Measurements from ENCODE around the gene AHDC1.
A peak's percentile ranks its signal among the peaks of the same experiment; 100 is the strongest.

The AHDC1 gene

GRCh38 chr1:27503033-27503432 is 100.9 kb downstream of the AHDC1 start:
- TF ChIP-seq NFIC (IDR thresholded peaks at IDR 0.05), result no peak
- TF ChIP-seq CEBPB (IDR thresholded peaks at IDR 0.05), result no peak
- no peak for TF ChIP-seq USF1 (IDR thresholded peaks at IDR 0.05)
- TF ChIP-seq EGR1 (IDR thresholded peaks at IDR 0.05), result no peak
- TF ChIP-seq TEAD4 (IDR thresholded peaks at IDR 0.05), result no peak
- no peak for TF ChIP-seq CREB1 (IDR thresholded peaks at IDR 0.05; ENCODE audit: low read depth)
- no peak for TF ChIP-seq EP300 (IDR thresholded peaks at IDR 0.05; ENCODE audit: borderline replicate concordance)
- TF ChIP-seq RAD21 (IDR thresholded peaks at IDR 0.05; ENCODE audit: low read depth), result no peak
- TF ChIP-seq, protein P1, sequence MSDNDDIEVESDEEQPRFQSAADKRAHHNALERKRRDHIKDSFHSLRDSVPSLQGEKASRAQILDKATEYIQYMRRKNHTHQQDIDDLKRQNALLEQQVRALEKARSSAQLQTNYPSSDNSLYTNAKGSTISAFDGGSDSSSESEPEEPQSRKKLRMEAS (IDR thresholded peaks at IDR 0.05), result no peak
- TF ChIP-seq ZBTB7A (IDR thresholded peaks at IDR 0.05; ENCODE audit: low read depth), result no peak
- no peak for TF ChIP-seq YY1 (IDR thresholded peaks at IDR 0.05; ENCODE audit: low read depth)
- TF ChIP-seq TAF1 (IDR thresholded peaks at IDR 0.05; ENCODE audit: low read depth), result no peak
- no peak for TF ChIP-seq TCF12 (IDR thresholded peaks at IDR 0.05; ENCODE audit: low read depth)

DNA sequence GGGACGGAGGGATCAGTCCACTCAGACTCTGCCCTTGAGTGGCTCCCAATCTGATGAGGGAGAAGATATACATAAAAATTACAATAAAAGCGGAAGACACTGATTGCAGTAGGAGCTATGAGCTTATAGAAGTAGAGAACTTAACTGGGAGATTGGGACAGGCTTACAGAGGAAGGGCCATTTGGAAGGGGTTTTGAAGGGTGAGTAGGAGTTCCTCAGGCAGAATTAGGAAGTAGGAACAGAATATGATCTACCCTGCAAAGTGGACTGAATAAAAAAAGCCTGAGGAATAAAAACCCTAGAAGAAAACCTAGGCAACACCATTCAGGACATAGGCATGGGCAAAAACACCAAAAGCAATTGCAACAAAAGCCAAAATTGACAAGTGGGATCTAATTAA is 104.8 kb downstream of the AHDC1 start:
- TF ChIP-seq USF1 (IDR thresholded peaks at IDR 0.05), result no peak
- TF ChIP-seq, protein P1 (IDR thresholded peaks at IDR 0.05), result no peak
- TF ChIP-seq EP300 (IDR thresholded peaks at IDR 0.05; ENCODE audit: borderline replicate concordance), result no peak

DNA sequence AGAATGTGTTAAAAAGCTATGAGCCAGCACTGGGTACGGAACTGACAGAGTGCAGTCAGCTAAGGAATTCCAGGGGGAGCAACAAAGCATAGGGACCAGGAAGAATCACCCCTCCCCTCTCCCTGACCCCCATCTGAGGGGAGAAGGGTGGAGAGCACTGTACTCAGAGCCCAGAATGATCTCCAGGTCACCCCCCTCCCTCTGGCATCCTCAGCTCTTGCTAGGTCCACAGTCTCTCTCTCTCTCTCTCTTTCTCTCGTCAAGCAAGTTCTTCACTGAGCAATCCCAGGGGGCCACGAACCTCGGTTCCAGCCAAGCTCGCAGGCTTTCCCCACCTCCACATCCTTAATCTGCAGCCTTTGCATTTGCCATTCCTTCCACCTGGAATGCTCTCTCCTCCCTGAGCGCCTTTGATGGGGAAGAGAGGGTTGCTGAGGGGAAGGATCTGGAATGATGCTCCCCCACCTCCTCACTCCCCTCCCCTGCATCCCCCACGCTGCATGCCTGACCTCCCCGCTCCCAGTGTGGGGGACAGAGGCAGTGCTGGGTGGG is 107.3 kb downstream of the AHDC1 start:
- TF ChIP-seq REST (IDR thresholded peaks at IDR 0.05; ENCODE audit: low read depth) (no peak), FOXM1 (IDR thresholded peaks at IDR 0.05; ENCODE audit: borderline replicate concordance, low read depth) (no peak), TEAD4 (IDR thresholded peaks at IDR 0.05) (0 out of 2 replicates have a peak, but pooled peaks have one; percentile 19), CEBPB (IDR thresholded peaks at IDR 0.05) (no peak)

DNA sequence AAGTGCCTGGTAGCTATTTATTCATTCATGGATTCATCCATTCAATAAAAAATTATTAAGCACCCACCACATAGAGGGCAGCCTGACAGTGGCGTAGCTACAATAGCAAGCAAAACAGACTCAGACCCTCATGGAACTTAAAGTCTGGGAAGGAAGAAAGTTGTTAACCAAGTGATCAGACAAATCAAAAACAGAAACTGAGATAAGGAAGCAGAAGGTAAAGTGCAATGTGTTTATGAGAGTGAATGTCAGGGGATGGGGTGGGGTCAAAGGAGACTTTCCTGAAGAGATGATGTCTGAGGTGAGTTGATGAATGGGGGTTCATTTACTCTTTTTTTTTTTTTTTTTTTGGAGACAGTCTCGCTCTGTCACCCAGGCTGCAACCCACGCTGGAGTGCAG is 111.1 kb downstream of the AHDC1 start:
- TF ChIP-seq, protein P1 (IDR thresholded peaks at IDR 0.05), result no peak
- no peak for TF ChIP-seq CREB1 (IDR thresholded peaks at IDR 0.05; ENCODE audit: low read depth)
- TF ChIP-seq REST (IDR thresholded peaks at IDR 0.05; ENCODE audit: low read depth), result no peak
- no peak for TF ChIP-seq NFIC (IDR thresholded peaks at IDR 0.05)
- TF ChIP-seq EGR1 (IDR thresholded peaks at IDR 0.05), result no peak
- TF ChIP-seq USF1 (IDR thresholded peaks at IDR 0.05), result no peak
- no peak for TF ChIP-seq RAD21 (IDR thresholded peaks at IDR 0.05; ENCODE audit: low read depth)
- no peak for TF ChIP-seq YY1 (IDR thresholded peaks at IDR 0.05; ENCODE audit: low read depth)
- no peak for TF ChIP-seq EP300 (IDR thresholded peaks at IDR 0.05; ENCODE audit: borderline replicate concordance)
- TF ChIP-seq TAF1 (IDR thresholded peaks at IDR 0.05; ENCODE audit: low read depth), result no peak
- TF ChIP-seq TCF12 (IDR thresholded peaks at IDR 0.05; ENCODE audit: low read depth), result no peak
- no peak for TF ChIP-seq ZBTB7A (IDR thresholded peaks at IDR 0.05; ENCODE audit: low read depth)

- TF ChIP-seq USF1 (IDR thresholded peaks at IDR 0.05) (no peak), EGR1 (IDR thresholded peaks at IDR 0.05) (no peak), NFIC (IDR thresholded peaks at IDR 0.05) (no peak)
Measured at GRCh38 chr1:27491748-27492700, 111.9 kb downstream of the AHDC1 start.

All from Ishikawa (cell line).